PC-3 (cell line): ENCODE data around the gene NMNAT2.

Experiments
- CTCF ChIP-seq: fragments of 300-600 bp; sonication (generic); conservative IDR thresholded peaks from 2 replicates; pipeline ENCODE4 v1.5.1; 2017; ENCODE audit warnings: antibody characterized with exemption, low read depth, mild to moderate bottlenecking, low read length
- EZH2 ChIP-seq: fragments of 300-600 bp; sonication (generic); IDR thresholded peaks from one replicate; pipeline ENCODE4 v1.6.1; 2017; ENCODE audit warnings: antibody characterized with exemption, mild to moderate bottlenecking, low read length; ENCODE audit not compliant: unreplicated experiment
- EZH2phosphoT487 ChIP-seq: fragments of 300-600 bp; sonication (generic); IDR thresholded peaks from 2 replicates; pipeline ENCODE4 v1.6.1; 2018; ENCODE audit warnings: mild to moderate bottlenecking, antibody characterized with exemption, low read length, borderline replicate concordance

GRCh38 chr1:183251101-183251958 is 166.8 kb downstream of the NMNAT2 start:
- TF ChIP-seq CTCF: no peak
- TF ChIP-seq EZH2: no peak
- no peak for TF ChIP-seq EZH2phosphoT487
